Peyer's patch (tissue), 4 donors: ENCODE data around the gene NHSL2.

Experiments
- CTCF ChIP-seq, 6 experiments: fragments of 450-650 bp in 4 of 6; fragments of 200-600 bp in 2 of 6; sonication (generic) in 1 of 6; IDR thresholded peaks; one replicate each; pipeline ENCODE4 v1.5.1; 2017 to 2019; ENCODE audit warnings: antibody characterized with exemption in 6 of 6, mild to moderate bottlenecking in 3 of 6, moderate library complexity in 1 of 6
- POLR2A ChIP-seq, 2 donors: fragments of 450-650 bp; IDR thresholded peaks; one replicate each; pipeline ENCODE4 v1.5.1; 2017; ENCODE audit warnings: antibody characterized with exemption in 2 of 2, mild to moderate bottlenecking in 2 of 2, moderate library complexity in 2 of 2

- TF ChIP-seq CTCF (IDR thresholded peaks at IDR 0.05) (no peak), POLR2A (IDR thresholded peaks at IDR 0.05) (no peak)
These were observed 86.2 kb downstream of the NHSL2 start for GRCh38 chrX:71996826-71997225.
